ENCODE measurements around the gene CADM4.

DNA sequence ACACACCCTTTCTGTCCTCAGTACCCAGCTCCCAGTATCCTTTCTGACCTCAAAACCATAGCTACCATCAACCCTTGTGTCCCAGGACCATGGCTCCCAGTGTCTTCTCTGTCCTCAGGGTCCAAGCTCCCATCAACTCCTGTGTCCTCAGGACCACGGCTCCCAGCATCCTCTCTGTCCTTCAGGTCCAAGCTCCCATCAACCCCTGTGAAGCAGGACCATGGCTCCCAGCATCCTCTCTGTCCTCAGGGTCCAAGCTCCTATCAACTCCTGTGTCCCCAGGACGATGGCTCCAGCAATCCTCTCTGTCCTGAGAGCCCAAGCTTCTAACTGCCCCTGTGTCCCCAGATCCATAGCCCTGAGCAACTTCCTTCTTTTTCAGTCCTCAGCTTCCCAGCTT lies 1.7 kb upstream of the CADM4 start:
- no peak for TF ChIP-seq POLR2A (IDR thresholded peaks at IDR 0.05)
- TF ChIP-seq, protein P1, sequence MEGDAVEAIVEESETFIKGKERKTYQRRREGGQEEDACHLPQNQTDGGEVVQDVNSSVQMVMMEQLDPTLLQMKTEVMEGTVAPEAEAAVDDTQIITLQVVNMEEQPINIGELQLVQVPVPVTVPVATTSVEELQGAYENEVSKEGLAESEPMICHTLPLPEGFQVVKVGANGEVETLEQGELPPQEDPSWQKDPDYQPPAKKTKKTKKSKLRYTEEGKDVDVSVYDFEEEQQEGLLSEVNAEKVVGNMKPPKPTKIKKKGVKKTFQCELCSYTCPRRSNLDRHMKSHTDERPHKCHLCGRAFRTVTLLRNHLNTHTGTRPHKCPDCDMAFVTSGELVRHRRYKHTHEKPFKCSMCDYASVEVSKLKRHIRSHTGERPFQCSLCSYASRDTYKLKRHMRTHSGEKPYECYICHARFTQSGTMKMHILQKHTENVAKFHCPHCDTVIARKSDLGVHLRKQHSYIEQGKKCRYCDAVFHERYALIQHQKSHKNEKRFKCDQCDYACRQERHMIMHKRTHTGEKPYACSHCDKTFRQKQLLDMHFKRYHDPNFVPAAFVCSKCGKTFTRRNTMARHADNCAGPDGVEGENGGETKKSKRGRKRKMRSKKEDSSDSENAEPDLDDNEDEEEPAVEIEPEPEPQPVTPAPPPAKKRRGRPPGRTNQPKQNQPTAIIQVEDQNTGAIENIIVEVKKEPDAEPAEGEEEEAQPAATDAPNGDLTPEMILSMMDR (IDR thresholded peaks at IDR 0.05 in 4 of 5, conservative IDR thresholded peaks at IDR 0.05 in 1 of 5), result no peak

Measured in gastrocnemius medialis (tissue), 4 donors.